NK-92 treated with Interleukin-12 subunit alpha and Interleukin-12 subunit beta, amount 100 ng/mL, for 24 hours (cell line): Measurements from ENCODE around the gene TAS1R2.
"Not testable (repeated sequence)": the region's sequence is repeated elsewhere in the genome, so short reads cannot be mapped to it uniquely, and the experiment has no call there.

Source experiments
- DNase-seq: peaks from one replicate; lab custom pipeline; 2025; lab: John Stamatoyannopoulos, UW

TAS1R2 gene

GRCh38 chr1:18868801-18869424 is 9.5 kb upstream of the TAS1R2 start:
- no peak for DNase-seq

GRCh38 chr1:18868354-18868753 is 8.9 kb upstream of the TAS1R2 start:
- DNase-seq = no peak

DNA sequence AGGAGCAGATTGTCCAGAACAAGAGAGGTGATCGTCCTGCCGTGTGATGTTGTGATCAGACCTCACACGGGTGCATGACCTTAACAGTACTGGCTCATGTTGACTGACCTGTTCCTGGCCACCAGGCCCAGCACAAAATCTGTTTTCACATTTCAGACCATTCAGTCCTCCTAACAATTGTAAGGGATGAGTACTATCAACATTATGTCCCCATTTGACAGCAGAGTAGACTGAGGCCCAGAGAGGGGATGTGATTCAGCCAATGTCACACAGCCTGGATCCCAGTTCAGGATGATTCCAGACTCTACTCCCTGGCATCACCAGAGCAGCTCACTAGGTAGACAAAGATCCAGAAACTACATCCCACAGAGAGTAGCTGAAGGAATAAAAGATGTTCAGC is 7.4 kb upstream of the TAS1R2 start:
- DNase-seq = no peak

DNA sequence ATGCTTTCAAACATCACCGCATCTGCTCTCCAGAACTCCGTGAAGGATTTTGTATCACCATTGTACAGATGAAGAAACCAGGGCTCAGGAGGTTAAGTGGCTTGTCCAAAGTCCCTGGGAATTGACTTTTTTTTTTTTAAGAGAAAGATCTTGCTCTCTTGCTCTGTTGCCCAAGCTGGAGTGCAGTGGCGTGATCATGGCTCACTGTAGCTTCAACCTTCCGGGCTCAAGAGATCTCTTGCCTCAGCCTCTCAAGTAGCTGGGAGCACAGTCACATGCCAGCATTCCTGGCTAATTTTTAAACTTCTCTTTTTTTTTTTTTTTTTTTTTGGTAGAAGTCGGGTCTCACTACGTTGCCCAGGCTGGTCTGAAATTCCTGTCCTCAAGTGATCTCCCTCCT is 6.9 kb upstream of the TAS1R2 start:
- DNase-seq = no peak

DNA sequence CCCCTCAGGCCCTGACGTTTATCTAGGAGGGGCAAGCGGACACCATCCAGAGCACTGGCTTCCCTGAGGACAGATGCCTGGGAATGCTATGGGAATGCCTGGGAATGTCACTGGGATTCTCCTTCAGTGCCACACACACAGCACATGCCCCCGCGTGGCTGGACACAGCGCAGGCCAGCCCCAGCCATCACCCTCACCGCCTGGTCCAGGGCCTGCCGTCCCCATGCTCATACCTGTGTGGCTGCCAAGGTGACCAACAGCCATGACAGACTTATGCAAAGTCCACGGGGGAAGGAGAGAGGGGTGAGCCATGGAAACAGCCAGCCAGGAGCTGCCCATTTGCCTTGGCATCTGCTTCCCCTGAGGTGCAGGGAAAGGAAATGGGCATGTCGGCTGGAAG is 5.7 kb upstream of the TAS1R2 start:
- DNase-seq = no peak

GRCh38 chr1:18861590-18861989 is 2.1 kb upstream of the TAS1R2 start:
- DNase-seq = no peak

- no peak for DNase-seq
Measured at GRCh38 chr1:18861082-18861481, 1.6 kb upstream of the TAS1R2 start.

DNA sequence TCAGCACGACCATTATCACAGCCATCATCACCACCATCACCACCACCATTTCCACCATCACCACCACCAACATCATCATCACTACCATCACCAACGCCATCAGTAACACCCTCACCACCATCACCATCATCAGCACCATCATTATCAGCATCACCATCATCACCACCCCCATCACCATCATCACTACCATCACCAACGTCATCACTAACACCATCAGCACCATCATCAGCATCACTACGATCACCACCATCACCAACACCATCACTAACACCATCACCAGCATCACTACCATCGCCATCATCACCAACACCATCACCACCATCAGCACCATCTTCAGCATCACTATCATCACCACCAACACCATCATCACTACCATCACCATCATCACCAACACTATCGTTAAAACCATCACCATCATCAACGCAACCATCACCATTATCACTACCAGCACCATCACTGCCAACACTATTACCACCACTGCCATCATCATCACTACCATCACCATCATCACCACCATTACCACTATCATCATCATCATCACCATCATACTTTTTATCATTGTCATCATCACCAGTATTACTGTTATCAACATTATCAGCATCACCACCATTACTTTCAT is 1.3 kb downstream of the TAS1R2 start:
- no peak for DNase-seq

GRCh38 chr1:18856435-18856834 is 3.0 kb downstream of the TAS1R2 start:
- no peak for DNase-seq

DNA sequence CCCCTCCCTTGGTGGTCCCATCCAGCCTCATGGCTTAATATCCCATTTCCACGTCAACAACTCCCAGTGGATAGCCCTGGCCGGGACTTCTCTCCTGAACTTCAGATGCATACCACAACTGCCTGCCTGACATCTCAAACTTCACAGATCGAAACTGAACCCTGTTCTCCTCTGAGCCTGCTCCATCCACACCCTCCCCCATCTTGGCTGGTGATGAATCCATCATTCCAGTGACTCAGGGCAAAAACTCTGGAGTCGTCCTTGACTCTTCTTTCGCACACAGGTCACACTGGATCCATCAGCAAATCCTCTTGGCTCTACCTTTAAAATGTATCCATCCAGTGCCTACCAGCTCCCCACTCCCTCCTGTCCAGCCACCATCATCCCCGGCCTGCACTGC is 3.9 kb downstream of the TAS1R2 start:
- no peak for DNase-seq

DNA sequence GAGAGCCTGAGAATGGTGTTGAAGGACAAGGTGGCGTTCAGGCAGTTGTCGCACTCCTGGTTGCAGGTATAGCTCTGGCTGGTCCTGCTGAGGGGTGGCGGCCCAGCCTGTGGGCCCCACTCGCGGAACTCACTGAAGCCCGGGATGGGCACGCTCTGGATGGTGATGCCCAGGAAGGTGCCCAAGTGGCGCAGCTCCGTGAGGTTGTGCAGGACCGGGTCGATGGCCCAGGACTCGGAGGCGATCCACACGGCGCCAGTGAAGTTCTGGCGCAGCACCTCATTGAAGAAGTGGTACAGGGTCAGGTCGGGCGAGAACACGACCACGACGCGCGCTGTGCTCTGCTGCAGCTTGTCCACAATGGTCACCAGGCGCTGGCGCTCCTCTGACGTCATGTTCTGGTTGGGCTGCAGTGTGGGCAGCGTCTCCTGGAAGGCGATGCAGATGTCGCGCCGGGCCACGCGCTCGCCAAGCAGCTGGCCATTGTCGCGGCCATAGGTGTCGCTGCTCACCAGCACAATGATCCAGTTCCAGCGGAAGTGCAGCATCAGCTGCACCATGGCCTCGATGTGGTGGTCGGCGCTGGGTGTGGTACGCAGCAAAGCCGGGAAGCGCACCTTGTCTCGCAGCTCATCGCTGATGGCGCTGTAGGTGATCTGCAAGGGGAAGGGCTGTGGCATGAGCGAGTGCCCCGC is 5.0 kb downstream of the TAS1R2 start:
- DNase-seq = no peak

DNA sequence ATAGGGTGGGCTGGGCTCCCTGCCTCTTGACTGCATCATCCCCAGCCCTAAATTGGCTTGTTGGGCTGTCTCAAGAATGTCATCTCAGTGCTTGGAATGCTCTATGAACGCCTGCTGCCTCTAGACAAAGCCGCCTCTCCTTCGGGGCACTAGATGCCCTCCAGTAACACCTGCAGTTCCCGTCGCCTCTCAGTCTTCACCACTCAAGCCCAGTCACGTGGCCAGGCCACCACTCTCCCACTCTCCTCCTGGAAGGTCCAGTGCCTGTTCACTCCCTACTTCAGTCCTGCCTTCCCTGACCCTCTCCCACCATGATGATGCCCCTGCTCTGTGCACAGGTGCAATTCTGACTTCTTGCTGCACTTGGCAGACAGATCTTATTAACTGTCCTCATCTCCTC is 7.0 kb downstream of the TAS1R2 start:
- DNase-seq = no peak

DNA sequence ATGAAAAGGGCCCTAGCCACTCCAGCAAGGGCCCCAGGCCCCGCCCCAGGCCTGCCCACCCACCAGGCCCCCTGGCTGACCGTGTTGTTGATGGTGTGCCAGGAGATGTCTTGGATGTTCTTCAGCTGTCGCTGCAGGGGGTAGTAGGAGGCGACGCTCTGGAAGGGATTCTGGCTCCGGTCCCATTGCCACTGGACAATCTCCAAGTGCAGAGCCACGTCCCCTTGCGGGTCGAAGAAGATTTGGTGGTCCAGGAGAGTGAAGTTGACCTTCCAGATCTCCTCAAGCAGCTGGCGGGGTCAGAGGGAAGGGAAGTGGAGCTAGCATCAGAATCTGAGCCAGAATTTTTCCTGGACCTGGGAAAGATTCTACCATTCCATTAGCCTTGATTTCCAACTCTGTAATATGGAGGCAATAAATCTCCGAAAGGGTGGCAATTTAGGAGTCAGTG is 10.2 kb downstream of the TAS1R2 start:
- no peak for DNase-seq

- not testable (repeated sequence) for DNase-seq
Measured at GRCh38 chr1:18847723-18848122, 11.7 kb downstream of the TAS1R2 start.

- DNase-seq = no peak
Measured at GRCh38 chr1:18840145-18840544, 19.3 kb downstream of the TAS1R2 start.

DNA sequence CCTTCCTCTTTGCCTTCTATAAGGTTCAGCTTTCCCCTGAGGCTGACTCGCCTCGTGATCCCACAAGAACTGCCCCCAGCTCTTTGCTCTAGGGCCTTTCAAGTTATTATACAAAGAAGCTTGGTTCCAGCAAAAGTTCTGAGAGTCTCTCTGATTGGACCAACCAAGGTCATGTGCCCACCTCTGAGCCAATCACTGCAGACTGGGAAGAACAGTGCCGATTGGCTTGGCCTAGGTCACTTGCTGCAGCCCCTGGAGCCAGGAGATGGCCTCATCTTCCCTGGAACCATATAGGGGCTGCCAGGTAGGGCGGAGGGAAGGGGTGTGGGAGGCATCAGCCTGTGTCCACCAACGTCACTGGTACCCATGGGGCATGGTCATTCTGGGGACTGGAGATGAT is 22.8 kb downstream of the TAS1R2 start:
- DNase-seq = no peak

- not testable (repeated sequence) for DNase-seq
Measured at GRCh38 chr1:18832319-18832718, 27.1 kb downstream of the TAS1R2 start.

GRCh38 chr1:18831656-18832055 is 27.8 kb downstream of the TAS1R2 start:
- no peak for DNase-seq

GRCh38 chr1:18830596-18830995 is 28.9 kb downstream of the TAS1R2 start:
- no peak for DNase-seq

GRCh38 chr1:18829671-18830070 is 29.8 kb downstream of the TAS1R2 start:
- no peak for DNase-seq

- DNase-seq = no peak
Measured at GRCh38 chr1:18828224-18828623, 31.2 kb downstream of the TAS1R2 start.

- no peak for DNase-seq
Measured at GRCh38 chr1:18823438-18823837, 36.0 kb downstream of the TAS1R2 start.
